Activated naive CD8-positive, alpha-beta T cell treated with anti-CD3 and anti-CD28 coated beads, Interleukin-2, amount 50 U/mL, for 24 hours (primary cell): Measurements from ENCODE around the gene AMBRA1.

Experiments
- ATAC-seq: fragments of 150-1000 bp; cut with Tn5 transposase; one replicate; pipeline ENCODE4 v1.10.0; 2021
- DNase-seq: peaks from one replicate; pipeline ENCODE4 v3.0.0; 2021
- H3K27ac Mint-ChIP-seq: one replicate; pipeline ENCODE4 v1.8.0; 2021; ENCODE audit warnings: mild to moderate bottlenecking, mixed read lengths
- H3K27me3 Mint-ChIP-seq: one replicate; pipeline ENCODE4 v1.8.0; 2021; ENCODE audit warnings: mixed read lengths
- H3K36me3 Mint-ChIP-seq: one replicate; pipeline ENCODE4 v1.8.0; 2021; ENCODE audit warnings: low read depth, mixed read lengths
- H3K4me1 Mint-ChIP-seq: one replicate; pipeline ENCODE4 v1.8.0; 2021; ENCODE audit warnings: mixed read lengths
- H3K4me3 Mint-ChIP-seq: one replicate; pipeline ENCODE4 v1.8.0; 2021; ENCODE audit warnings: mild to moderate bottlenecking, moderate library complexity, mixed read lengths
- H3K9me3 Mint-ChIP-seq: one replicate; pipeline ENCODE4 v1.8.0; 2021; ENCODE audit warnings: mixed read lengths

AMBRA1 gene

DNA sequence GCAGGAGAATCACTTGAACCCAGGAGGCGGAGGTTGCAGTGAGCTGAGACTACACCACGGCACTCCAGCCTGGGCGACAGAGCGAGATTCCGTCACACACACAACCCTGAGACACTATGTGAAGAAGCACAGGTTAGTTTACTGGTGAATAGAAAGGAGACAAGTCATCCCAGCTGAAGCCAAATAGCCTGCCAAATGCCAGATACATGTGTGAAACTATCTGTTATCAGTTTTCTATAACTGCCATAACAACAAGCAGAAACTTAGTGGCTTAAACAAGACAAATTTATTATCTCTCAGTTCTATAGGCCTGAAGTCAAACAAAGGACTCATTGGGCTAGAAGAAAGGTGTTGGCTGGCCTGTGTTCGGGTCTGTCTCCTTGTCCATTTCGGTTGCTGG is 114.2 kb downstream of the AMBRA1 start:
- H3K27me3 Mint-ChIP-seq, result no peaks in the 10 kb centered on the region
- H3K36me3 Mint-ChIP-seq, result peaks cover 7% of the 10 kb centered on the region
- no peaks in the 10 kb centered on the region for H3K9me3 Mint-ChIP-seq
- DNase-seq, result no peak
- no peak for ATAC-seq
- no peak overlapping the region for H3K27ac Mint-ChIP-seq
- peaks cover 26% of the 10 kb centered on the region for H3K4me1 Mint-ChIP-seq
- no peak overlapping the region for H3K4me3 Mint-ChIP-seq

DNA sequence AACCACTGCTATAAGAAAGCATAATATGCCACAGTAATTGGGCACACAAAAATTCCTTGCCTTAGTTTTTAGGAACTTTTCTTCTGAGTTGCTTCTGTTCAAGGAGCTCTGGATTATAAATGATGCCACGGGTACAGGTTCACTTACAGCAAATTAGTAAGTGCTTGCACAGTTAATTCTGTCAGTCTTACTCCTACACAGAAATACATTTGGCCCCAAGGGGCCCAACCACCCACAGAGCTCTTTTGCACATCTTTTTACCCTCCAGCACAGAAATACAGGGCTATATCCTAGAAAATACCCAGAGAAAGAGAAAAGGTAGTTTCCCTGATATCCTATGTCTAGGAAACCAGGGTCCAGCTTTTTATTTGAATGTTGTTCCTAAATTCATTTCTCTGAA is 115.6 kb downstream of the AMBRA1 start:
- no peaks in the 10 kb centered on the region for H3K27me3 Mint-ChIP-seq
- no peaks in the 10 kb centered on the region for H3K9me3 Mint-ChIP-seq
- DNase-seq (no peak), ATAC-seq (no peak)
- no peak overlapping the region for H3K27ac Mint-ChIP-seq
- H3K4me1 Mint-ChIP-seq, result peaks cover 28% of the 10 kb centered on the region
- H3K36me3 Mint-ChIP-seq, result peaks cover 3% of the 10 kb centered on the region
- no peak overlapping the region for H3K4me3 Mint-ChIP-seq

DNA sequence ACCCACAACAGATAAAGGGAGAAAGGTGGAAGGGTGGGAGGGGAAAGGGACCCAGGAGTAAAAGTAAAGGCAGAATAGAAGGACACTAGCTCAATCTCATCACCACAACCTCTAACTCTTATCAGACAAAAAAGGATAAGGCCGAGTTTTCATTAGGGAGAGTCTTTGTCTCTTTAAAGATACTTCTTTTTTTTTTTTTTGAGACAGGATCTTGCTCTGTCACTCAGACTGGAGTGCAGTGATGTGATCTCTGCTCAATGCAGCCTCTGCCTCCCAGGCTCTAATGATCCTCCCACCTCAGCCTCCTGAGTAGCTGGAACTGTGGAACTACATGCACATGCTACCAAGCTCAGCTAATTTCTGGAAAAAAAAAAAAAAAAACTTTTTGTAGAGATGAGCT is 116.7 kb downstream of the AMBRA1 start:
- peaks cover 29% of the 10 kb centered on the region for H3K4me1 Mint-ChIP-seq
- no peak for ATAC-seq
- no peaks in the 10 kb centered on the region for H3K27me3 Mint-ChIP-seq
- H3K27ac Mint-ChIP-seq, result no peak overlapping the region
- no peaks in the 10 kb centered on the region for H3K9me3 Mint-ChIP-seq
- H3K36me3 Mint-ChIP-seq, result peaks cover 2% of the 10 kb centered on the region
- no peak for DNase-seq
- H3K4me3 Mint-ChIP-seq, result no peak overlapping the region

DNA sequence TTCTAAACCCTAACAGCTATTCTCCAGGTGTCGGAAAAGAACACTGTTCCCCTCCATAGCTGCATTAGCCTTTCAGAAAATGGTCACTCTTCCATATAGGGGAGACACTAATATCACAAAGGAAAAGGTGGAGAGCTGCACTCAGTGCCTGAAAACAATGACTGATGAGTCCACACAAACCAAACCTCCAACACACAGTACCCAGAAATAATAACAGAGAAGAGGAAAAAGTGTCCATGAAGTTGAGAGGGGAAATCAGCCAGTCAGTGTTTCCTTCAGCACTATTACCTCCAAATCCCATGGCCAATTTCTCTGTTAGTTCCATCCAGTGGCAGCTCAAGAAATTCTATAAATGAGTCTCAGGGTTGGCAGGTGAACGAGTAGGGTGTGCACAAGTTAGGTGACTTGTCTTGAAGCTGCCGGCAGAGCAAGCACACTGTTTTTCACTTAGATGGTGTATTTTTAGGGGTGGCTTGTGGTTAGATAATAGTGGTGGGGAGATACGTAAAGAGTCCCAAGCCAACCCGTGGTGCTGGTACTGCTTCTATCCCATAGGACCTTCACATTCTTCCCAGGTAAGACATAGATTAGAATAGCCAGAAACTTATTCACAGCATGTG is 117.8 kb downstream of the AMBRA1 start:
- H3K4me3 Mint-ChIP-seq, result no peak overlapping the region
- no peaks in the 10 kb centered on the region for H3K9me3 Mint-ChIP-seq
- no peak overlapping the region for H3K27ac Mint-ChIP-seq
- H3K4me1 Mint-ChIP-seq, result peaks cover 29% of the 10 kb centered on the region
- peaks cover 2% of the 10 kb centered on the region for H3K36me3 Mint-ChIP-seq
- peak; percentile 24 for ATAC-seq
- no peak for DNase-seq
- no peaks in the 10 kb centered on the region for H3K27me3 Mint-ChIP-seq

DNA sequence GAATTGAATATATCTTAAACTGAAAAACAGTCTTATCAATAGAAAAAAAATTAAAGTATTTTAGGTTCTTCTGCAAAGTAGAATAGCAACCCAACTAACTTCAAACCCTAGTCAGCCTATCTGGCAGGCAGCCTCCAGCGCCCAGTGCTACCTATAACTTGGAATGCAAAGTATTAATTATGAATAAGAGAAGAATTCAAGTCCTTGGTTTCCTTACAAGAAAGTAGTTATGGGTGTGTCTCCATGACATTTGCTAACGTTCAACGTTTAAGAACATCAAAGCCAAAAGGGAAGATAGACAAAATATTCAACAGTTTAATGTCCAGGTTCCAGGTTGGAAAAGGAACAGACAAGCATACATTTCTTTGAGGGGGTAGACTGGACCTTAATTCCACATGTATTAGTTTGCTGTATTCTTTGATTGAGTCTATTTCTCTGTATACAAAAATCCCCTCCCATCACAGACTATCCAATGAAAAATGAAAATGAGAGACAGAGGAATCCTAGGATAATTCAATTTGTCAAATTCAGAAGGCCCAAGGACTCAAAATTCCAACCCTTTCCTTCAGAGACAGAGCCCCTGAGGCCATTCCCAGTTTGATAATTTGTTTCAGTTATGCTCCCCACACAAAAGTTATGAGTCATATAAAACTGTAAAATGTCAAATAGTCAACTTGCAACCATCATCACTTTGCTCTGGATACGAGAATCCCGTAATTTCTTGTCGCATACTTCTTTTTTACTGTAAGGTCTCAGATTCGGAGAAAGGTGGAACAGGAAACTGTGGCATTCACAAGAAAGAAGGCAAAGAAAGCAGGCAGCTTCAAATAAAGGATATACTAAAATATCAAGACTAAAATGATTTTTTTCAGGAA is 118.5 kb downstream of the AMBRA1 start:
- H3K4me1 Mint-ChIP-seq, result peaks cover 29% of the 10 kb centered on the region
- DNase-seq (no peak), ATAC-seq (no peak)
- no peaks in the 10 kb centered on the region for H3K27me3 Mint-ChIP-seq
- H3K9me3 Mint-ChIP-seq, result no peaks in the 10 kb centered on the region
- no peak overlapping the region for H3K4me3 Mint-ChIP-seq
- H3K27ac Mint-ChIP-seq, result no peak overlapping the region
- H3K36me3 Mint-ChIP-seq, result peaks cover 2% of the 10 kb centered on the region

DNA sequence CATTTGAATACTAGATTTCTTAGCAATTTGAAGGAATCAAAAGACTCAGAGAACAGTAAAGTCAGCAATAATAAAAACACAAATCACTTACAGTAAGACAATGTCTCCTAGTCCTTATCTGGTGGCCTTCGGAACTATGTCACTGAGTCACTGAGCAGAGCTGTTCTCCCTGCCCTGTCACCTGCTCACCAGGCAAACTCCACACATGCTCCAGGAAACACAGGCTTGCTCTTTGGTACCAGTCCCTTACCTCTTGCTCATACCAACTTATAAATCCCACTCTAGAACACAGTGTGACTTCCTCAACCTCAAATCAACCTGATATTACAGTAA is 121.2 kb downstream of the AMBRA1 start:
- H3K36me3 Mint-ChIP-seq, result no peaks in the 10 kb centered on the region
- no peaks in the 10 kb centered on the region for H3K9me3 Mint-ChIP-seq
- peaks cover 25% of the 10 kb centered on the region for H3K4me1 Mint-ChIP-seq
- H3K4me3 Mint-ChIP-seq, result no peak overlapping the region
- no peaks in the 10 kb centered on the region for H3K27me3 Mint-ChIP-seq
- ATAC-seq (no peak), DNase-seq (no peak)
- no peak overlapping the region for H3K27ac Mint-ChIP-seq

DNA sequence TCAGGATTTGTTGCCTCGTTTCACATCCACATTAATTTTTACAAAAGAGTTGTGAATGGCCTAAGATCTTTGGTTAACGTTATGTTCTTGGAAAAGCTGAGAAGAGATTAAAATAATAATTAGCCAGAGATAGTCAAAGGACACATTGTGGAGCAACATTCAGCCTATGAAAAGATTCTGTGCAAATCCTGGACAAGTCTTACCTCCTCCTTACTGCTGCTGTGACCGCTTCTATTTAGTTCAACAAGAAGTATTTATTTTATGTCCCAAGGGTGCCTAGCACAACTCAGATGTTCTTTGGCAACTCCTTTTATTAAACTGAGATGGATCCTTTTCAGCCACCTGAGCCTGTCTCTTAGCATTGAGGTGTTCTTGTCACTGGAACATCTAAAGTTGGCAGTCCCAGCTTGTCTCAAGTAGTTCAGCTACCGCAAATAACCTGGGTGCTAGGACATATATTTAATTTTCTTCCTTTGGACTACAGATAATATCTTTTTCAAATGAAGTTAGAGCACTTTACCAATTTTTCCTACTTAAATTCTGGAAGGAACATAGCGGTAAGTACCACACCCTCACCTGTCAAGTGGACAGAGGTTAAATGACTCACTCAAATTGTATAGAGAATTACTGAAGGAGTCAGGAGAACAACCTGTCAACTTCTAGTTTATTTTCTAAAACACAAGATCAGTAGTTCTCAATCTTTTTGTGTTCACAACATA is 121.7 kb downstream of the AMBRA1 start:
- no peak for ATAC-seq
- Mint-ChIP-seq H3K27me3 (no peaks in the 10 kb centered on the region), H3K27ac (no peak overlapping the region), H3K4me1 (peaks cover 25% of the 10 kb centered on the region), H3K36me3 (no peaks in the 10 kb centered on the region), H3K4me3 (no peak overlapping the region), H3K9me3 (no peaks in the 10 kb centered on the region)
- no peak for DNase-seq

DNA sequence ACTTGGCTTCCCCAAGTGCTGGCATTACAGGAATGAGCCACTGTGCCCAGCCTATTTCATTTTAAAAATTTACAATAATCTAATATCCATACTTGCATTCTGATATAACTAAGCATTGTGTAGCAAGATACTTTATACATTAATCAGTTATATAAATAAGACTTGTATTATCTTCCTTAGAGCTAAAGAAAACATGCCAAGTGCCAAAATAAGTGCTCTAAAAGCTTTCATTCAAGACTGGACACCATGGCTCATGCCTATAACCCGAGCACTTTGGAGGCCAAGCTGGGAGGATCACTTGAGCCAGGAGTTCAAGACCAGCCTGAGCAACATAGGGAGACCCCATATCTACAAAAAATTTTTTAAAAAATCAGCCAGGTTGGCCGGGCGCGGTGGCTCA is 123.9 kb downstream of the AMBRA1 start:
- DNase-seq, result no peak
- H3K4me1 Mint-ChIP-seq, result peaks cover 10% of the 10 kb centered on the region

DNA sequence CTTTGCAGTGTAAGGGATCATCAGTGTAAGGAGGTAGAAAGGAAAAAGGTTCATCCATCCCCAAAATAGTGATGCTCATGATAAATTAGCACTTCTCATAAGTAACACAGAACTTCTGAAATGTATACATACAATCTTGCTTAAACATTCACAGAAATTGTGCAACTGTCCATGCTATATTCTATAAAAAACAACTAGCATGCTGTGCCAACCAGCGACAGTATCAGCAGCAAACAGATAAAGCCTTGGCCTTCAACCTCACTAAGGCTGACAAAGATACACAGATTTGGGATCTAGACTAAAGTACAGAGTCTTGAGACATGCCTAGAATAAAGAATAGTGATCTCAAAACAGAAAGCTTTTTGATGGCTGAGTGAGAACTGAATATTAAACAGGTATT is 128.1 kb downstream of the AMBRA1 start:
- H3K36me3 Mint-ChIP-seq, result no peaks in the 10 kb centered on the region
- DNase-seq (no peak), ATAC-seq (no peak)
- H3K4me1 Mint-ChIP-seq, result no peaks in the 10 kb centered on the region
- H3K4me3 Mint-ChIP-seq, result no peak overlapping the region
- no peaks in the 10 kb centered on the region for H3K27me3 Mint-ChIP-seq
- H3K27ac Mint-ChIP-seq, result no peak overlapping the region
- H3K9me3 Mint-ChIP-seq, result no peaks in the 10 kb centered on the region

More for the DNA sequence above, 123.9 kb downstream of the AMBRA1 start:
- Mint-ChIP-seq H3K9me3 (no peaks in the 10 kb centered on the region), H3K4me3 (no peak overlapping the region), H3K36me3 (no peaks in the 10 kb centered on the region), H3K27me3 (no peaks in the 10 kb centered on the region), H3K27ac (no peak overlapping the region)
- no peak for ATAC-seq

DNA sequence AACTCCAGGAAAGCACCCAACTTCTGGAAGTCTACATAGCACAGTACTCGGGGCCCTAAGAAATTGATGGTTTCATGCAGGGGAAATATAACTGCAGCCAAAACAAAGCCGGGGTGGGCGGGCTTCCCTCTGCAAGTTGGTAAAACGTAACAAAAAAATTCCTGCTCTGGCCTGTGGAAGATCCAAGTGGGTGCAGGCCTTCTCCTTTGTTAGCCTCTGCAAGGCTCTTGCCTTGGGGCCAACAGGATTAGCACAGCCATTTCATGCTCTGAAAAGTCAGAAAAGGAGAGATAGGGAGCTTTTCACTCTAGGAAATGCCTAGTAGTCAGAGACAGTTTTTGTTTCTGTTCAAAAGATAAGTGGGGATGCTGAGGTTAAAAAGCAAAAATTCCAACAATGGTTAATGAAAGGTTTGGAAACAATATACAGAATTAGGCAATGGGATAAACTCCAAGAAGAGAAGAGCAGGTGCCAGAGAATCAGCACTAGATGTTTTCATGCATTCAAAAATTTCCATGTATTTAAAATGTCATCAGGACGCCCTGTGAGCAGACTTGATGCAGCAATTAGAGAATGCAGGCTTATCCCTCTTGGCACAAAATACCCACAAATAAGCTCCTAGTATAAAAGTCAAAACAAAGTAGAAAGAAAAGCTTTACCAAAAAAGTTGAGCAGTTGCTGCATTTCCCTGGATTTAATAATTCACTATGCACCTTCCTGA is 130.0 kb downstream of the AMBRA1 start:
- ATAC-seq, result no peak
- Mint-ChIP-seq H3K4me3 (no peak overlapping the region), H3K27me3 (no peaks in the 10 kb centered on the region), H3K27ac (no peak overlapping the region), H3K9me3 (no peaks in the 10 kb centered on the region), H3K36me3 (no peaks in the 10 kb centered on the region), H3K4me1 (no peaks in the 10 kb centered on the region)
- no peak for DNase-seq

DNA sequence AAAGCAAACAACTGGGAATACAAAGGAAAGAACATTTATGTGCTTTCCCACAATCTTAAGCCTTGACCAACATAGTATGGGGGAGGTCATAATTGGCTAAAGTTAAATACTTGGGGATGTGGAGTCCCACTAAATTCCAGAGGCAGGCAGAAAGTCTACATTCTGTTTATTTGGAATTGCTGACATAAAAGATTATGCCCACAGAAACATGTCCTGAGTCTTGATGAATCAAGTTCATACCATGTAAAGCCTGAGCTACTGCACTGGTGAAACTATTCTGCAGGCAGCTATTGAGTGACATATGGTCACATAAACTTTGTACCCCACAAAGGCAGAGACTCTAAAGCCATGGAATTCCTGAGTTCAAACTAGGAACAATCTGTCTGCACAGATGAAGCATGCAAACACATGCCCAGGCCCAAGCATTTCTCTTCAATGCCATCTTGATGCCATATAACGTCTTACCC is 132.3 kb downstream of the AMBRA1 start:
- no peaks in the 10 kb centered on the region for H3K27me3 Mint-ChIP-seq

DNA sequence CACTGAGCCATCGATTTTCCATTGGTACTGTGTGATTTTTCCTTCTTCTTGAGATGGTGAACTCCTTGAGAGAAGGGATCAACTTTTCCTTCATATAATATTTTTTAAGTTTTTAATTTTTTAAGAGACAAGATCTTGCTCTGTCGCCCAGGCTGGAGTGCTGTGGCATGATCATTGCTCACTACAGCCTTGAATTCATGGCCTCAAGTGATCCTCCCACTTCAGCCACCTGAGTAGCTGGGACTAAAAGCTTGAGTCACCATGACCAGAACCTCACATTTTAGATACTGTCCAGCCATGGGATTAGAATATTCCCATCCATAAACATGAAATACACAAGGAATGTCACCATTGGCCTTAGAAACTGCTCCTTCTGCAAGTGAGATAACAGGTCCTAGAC is 135.3 kb downstream of the AMBRA1 start:
- Mint-ChIP-seq H3K9me3 (no peaks in the 10 kb centered on the region), H3K4me1 (no peaks in the 10 kb centered on the region), H3K27ac (no peak overlapping the region), H3K27me3 (no peaks in the 10 kb centered on the region), H3K36me3 (peaks cover 5% of the 10 kb centered on the region), H3K4me3 (no peak overlapping the region)
- ATAC-seq (no peak), DNase-seq (no peak)

More for the DNA sequence above, 132.3 kb downstream of the AMBRA1 start:
- ATAC-seq, result no peak
- no peak overlapping the region for H3K27ac Mint-ChIP-seq
- H3K4me3 Mint-ChIP-seq, result no peak overlapping the region
- no peak for DNase-seq
- H3K9me3 Mint-ChIP-seq, result no peaks in the 10 kb centered on the region
- no peaks in the 10 kb centered on the region for H3K4me1 Mint-ChIP-seq
- no peaks in the 10 kb centered on the region for H3K36me3 Mint-ChIP-seq

DNA sequence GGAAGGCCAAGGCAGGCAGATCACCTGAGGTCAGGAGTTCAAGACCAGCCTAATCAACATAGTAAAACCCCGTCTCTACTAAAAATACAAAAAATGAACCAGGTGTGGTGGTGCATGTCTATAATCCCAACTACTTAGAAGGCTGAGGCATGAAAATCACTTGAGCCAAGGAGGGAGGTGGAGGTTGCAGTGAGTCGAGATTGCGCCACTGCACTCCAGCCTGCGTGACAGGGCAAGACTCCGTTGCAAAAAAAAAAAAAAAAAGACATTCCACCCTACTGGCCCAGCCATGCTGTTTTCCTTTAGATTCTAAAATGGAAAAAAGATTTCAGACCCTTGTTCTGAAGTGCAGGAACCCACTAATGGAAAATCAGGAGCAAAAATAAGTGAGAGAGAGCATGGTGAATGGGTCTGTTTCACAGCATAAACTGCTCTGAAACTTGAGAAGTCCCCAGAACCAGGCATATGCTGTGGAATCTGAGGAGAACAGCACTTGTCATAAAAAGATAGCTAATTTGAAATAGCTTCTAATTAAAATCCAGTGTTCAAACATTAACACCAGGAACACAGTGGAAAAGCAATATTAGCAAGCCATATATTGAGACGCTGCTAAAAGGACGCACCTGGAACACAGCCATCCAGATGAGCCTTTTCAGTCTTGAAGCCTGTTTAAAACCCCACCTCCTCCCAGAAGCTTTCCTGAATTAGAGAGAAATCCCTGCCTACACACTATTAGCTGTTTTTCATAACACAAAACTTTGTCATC is 136.0 kb downstream of the AMBRA1 start:
- DNase-seq (no peak), ATAC-seq (no peak)
- Mint-ChIP-seq H3K27me3 (no peaks in the 10 kb centered on the region), H3K9me3 (no peaks in the 10 kb centered on the region), H3K4me1 (no peaks in the 10 kb centered on the region), H3K36me3 (peaks cover 5% of the 10 kb centered on the region), H3K4me3 (no peak overlapping the region), H3K27ac (no peak overlapping the region)

DNA sequence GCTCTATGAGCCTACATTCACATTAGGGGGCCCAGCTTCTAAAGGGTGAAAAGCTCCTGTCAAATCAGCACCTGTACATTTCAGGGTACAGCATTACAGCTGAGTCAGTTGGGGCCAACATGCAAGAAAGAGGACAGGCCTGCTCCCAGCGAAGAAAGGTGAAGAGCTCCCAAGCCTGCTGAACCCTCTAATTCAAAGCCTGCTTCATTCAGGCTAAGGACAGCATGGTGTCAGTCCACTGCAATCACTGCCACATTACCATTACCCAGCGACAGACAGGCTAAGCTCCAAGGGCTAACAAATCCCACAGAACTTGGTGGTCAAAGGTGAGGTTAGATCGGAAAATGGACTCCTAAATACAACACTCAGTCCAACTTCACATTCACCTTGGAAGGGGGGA is 136.8 kb downstream of the AMBRA1 start:
- H3K9me3 Mint-ChIP-seq, result no peaks in the 10 kb centered on the region
- H3K27me3 Mint-ChIP-seq, result no peaks in the 10 kb centered on the region
- ATAC-seq (no peak), DNase-seq (no peak)
- H3K4me3 Mint-ChIP-seq, result no peak overlapping the region
- no peaks in the 10 kb centered on the region for H3K4me1 Mint-ChIP-seq
- H3K27ac Mint-ChIP-seq, result no peak overlapping the region
- peaks cover 5% of the 10 kb centered on the region for H3K36me3 Mint-ChIP-seq
